Measurements from ENCODE around the gene PCGF1.

PCGF1 gene

DNA sequence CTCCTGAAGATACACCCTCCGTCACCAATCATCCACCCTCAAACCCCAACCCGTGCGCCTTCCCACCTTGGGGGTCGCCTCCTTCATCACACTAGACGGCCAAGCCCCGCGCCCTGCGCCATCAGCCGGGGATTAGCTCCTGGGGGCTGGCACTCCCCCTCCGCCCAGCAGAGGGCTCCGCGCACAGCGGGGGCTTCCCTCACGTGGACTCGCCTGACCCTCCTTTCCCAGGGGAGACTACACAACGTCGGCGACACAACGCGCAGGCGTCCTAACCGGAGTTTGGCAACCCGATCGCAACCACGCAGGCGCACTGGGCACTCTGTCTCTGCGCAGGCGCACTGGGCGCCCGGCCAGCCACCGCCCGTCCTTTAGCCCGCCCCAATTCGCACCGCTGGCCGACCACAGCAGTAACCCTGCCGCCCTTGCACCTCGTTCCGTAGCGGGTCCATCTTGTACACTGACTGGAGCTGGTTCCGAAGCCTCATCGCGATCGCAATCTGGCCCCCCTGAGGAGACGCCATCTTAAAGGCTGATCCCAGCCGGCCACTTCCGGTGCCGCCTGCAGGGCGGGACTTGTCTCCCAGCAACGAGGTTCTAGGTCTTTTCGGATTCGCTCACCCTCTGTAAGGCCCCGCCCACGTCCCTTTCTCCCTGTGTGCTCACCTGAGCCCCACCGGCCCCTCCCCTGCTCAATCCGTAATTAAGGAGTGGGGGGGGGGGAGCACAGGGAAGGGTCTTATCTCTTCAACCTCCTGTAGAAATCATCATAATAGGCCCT, at the start of gene PCGF1:
Gene PCGF1 (minus strand): TSS at position 551 of the 781 bp plus-strand sequence. CDS start 27 bp downstream, at position 524.
- DNase-seq, result peak; percentile 99

DNA sequence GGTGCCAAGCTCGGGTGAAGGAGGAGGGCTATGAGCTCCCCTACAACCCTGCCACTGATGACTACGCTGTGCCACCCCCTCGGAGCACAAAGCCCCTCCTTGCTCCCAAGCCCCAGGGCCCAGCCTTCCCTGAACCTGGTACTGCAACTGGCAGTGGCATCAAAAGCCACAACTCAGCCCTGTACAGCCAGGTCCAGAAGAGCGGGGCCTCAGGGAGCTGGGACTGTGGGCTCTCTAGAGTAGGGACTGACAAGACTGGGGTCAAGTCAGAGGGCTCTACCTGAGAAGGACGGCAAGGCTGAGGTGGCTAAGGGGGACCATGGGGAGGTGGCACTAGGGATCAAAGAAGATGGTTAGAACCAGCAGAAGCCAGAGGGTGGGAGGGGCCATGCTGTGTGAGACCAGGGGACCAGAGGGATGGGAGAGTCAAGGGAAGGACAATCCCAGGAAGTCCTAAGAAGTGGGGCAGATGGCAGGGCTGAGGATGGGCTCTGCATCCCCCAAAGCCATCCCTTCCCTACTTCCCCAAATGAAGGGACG, 49.4 kb upstream of the PCGF1 start:
- no peak for DNase-seq

- no peak for DNase-seq
These were observed 48.7 kb upstream of the PCGF1 start for GRCh38 chr2:74556159-74556558.

DNA sequence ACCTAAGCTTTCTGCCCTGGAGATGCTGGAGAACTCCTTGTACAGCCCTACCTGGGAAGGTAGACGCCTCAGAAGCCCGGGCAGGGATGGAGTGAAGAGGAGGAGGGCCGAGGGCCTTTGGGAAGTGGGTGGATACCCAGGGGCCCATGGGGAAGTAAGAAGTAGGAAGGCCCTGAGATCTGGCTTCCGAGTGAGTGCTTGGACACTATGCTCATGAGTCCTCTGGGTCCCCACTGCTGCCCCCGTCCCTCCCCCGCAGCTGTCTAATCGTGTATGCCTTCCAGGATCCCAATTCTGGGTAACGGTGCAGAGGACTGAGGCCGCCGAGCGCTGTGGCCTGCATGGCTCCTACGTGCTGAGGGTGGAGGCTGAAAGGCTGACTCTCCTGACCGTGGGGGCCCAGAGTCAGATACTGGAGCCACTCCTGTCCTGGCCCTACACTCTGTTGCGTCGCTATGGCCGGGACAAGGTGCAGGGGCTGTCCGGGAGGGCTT, 48.2 kb upstream of the PCGF1 start:
- peak; percentile 53 for DNase-seq

GRCh38 chr2:74554820-74555531, 47.5 kb upstream of the PCGF1 start:
- peak; percentile 76 for DNase-seq

DNA sequence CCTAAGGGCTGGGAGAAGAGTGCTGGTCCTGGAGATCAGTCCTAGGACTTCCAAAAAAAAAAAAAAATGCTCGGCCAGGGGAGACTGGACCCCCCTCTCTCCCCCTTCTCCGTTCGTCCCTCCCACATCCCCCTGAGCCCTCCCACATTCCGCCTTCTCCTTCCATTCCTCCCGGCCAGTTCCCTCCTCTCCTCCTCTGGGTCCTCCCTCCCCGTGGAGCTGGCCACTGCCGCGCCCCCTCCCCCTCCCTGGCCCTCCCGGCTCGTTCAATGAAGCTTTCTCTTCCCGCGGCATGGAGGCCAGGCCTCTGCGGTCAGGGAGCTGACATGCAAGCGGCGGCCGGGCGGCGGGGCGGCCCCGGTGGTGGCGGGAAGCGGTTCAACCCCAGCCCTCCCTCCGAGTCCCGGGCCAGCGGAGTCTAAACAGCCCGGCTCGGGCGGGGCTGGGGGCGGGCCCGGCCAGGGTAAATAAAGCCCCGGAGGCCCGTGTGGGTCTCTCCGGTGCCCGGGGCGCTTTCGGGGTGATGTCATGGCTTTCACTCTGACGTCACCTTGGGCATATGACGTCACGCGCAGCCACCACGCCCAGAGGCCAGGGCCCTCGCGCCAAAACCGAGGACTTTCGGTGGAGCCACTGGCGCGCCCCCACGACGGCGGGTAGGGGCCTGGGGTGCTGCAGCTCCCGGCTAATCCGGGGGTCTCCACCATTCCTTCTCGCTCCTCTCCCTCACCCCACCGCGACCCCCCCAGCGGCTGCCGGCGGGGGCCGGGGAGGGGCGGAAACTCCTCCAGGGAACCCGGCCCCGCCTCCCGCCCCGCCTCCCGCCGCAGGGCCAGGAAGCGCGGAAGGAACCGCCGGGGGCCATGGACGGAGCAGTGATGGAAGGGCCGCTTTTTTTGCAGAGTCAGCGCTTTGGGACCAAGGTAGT, 46.7 kb upstream of the PCGF1 start, which contains the start of the genes DOK1 and LOXL3:
Gene DOK1 (plus strand): TSS at position 829 of the 928 bp plus-strand sequence. CDS start 35 bp downstream, at position 864.
Gene LOXL3 (minus strand): TSS at position 51 of the 928 bp plus-strand sequence. CDS start 1,308 bp downstream, outside the sequence.
- peak; percentile 91 for DNase-seq

GRCh38 chr2:74552914-74553811, 45.7 kb upstream of the PCGF1 start:
- DNase-seq, result peak; percentile 48

DNA sequence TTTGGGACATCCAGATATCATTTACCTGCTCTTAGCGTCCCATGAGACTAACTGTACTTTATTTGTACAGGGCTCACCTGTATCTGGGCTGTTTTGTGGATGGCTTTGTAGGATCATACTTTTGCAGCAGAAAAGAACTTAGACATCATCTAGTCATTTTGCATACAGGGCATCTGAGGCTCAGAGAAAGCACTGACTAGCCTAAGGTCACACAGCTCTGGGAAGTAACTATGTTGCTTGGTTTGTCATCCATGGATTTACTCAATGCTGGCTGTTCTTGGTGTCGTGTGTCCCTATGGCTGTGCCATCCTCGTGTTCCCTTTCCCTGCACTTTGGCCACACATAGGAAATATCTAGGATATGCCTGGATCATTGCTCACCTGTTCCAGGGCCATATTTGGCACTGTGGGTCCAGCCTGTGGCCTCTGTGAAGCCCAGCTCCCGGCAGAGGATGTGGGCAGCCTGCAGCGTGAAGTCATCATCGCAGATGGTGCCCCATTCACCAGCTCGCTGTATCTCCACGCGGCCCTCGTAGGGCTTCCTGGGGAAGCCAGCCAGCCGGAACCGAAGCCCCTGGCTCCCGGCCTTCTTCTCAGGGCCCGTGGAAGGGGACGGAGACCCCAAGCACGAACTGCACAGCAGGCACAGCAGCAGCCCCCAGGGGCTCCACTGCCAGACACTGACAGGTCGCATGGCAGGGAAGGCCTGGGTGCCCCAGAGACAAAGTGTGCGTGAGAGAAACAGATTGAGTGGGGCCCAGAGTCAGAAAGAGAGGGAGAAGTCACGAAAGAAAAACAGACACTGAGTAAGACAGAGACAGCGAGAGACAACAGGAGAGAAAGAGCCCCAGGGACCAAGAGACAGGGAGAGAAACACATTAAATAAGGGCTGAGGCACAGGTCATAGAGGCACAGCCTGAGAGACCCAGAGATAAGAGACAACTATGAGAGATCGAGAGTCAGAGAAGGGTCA, 44.7 kb upstream of the PCGF1 start:
- no peak for DNase-seq

- no peak for DNase-seq
These were observed 44.0 kb upstream of the PCGF1 start for GRCh38 chr2:74551530-74551929.

DNA sequence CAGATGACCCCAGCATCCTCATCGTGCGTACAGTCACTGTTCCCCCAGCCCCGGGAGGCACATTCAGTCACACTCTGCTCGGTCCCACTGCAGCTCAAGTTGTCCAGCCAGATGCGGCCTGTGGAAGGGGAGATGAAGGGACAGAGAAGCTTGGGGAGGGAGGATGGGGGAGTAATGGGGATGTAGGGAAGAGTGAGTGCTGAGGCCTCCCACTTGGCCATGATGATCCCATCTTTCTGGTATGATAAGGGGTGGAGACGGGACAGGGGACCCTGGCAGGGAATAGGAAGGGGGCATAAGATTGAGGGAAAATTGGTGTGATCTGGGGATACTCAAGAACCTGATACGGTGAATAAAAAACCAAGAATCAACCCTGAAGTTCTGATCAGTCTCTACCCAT, 42.7 kb upstream of the PCGF1 start:
- DNase-seq, result no peak

GRCh38 chr2:74548900-74549826, 41.7 kb upstream of the PCGF1 start:
- DNase-seq, result peak; percentile 86

DNA sequence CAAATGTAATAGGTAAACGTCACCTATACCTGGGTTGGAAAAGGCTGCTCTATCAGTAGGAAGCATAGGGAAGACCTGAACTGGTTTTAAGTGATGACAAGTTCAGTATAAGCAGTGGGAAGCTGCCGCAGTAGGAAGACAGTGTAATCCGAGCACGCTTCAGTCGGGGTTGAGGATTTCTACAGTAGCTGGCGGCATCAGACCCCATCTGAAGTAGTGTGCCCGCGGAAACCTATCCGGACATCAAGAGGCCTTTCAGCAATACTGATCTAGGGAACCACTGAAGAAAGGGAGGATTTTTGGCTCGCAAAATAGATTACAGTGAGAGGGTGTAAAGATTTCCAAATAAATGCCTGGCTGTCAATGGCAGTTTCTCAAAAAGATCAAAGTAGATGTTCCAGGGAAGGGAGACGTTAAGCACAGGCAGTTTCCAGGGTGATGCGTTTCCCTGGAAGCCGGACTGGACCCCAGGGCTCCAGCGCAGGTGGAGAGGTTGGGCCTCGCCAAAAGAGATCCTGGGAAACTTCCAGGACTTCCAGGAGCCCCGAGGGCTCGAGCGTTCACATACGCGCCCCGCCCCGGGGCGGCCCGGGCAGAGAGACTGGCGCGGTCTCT, 40.9 kb upstream of the PCGF1 start:
- no peak for DNase-seq

DNA sequence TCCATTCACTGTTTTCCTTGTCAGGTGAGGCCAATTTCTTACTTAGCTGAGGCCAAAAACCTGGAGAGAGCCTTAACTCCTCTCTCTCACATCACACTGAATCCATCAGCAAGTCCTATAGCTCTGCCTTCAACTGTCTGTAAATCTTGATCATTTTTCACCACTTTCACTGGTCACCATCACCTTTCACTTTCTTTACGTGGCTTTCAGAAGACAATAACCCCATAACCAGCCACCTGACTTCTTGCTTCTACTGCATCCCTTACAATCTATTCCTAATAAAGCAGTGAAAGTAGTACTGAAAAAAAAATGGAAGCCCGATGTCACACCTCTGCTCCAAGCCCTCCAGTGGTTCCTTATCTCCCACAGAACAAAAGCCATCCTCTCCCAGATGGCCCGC, 38.5 kb upstream of the PCGF1 start:
- no peak for DNase-seq

- DNase-seq, result no peak
These were observed 37.1 kb upstream of the PCGF1 start for GRCh38 chr2:74544634-74545033.

DNA sequence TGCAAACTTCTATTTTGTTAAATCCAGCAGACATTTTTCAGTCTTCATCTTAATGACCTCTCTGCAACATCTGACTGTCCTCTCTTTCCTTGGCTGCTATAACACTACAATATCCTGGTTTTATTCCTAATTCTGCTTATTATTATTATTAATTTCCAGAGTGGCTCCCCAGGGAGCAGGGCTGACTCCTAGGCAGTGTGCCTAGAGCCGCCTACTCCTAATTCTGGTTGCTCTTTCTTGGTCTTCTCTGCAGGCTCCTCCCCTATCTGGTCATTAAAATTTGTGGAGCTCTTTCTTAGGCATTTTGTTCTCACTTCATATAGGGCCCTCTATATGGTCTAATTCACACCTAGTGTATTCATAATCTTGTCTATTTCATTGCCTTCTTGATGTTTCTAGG, 35.5 kb upstream of the PCGF1 start:
- no peak for DNase-seq

GRCh38 chr2:74540291-74540690, 32.8 kb upstream of the PCGF1 start:
- DNase-seq, result no peak

GRCh38 chr2:74538881-74539339, 31.4 kb upstream of the PCGF1 start:
- DNase-seq, result peak; percentile 35

DNA sequence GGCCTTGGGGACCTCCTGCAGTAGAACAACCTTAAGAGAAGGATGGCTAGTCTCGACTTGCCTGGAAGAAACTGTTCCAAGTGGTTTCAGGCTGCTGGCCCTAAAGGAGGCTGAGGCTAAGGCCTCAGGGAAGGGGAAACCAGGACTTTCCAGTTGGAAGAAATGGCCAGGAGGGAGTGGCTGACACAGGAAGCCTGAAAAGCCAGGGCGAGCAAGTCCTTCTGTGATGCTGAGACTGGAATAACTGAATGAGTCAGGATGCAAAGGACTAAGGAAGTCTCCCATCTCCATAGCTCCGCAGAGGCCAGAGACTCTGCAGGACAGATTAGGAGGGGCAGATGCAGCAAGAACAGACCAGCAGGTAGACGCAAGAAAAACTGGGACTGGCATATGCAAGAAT, 29.6 kb upstream of the PCGF1 start:
- no peak for DNase-seq

All from hematopoietic multipotent progenitor cell treated with erythropoietin and hydrocortisone succinate and interleukin-3 and kit ligand, for 4 days (in vitro differentiated cells).